CD8-positive, alpha-beta memory T cell (primary cell): ENCODE measurements around the gene MYLK4. TPM values are rescaled to one million over a fixed set of nuclear protein-coding genes. Genes with fewer than 3 reads are reported as not detected.

Experiments
- CTCF ChIA-PET: fragments of 350-600 bp; sonication (Branson Sonifier 250); formaldehyde crosslinking; loops from one replicate; lab custom pipeline; 2021; ENCODE audit warnings: antibody characterized with exemption; lab: Charles Lee
- POLR2A ChIA-PET: fragments of 350-600 bp; sonication (Branson Sonifier 250); formaldehyde crosslinking; loops from one replicate; lab custom pipeline; 2021; ENCODE audit warnings: antibody characterized with exemption; lab: Charles Lee
- DNase-seq, 5 donors: peaks; one replicate each; pipeline versions ENCODE4 v3.0.0 to v3.0.0-alpha.2; 2020 to 2022; ENCODE audit warnings: mixed read lengths in 1 of 5
- H3K27ac ChIP-seq: one replicate; pipeline ENCODE4 v1.7.0; 2013; ENCODE audit warnings: low read depth, mild to moderate bottlenecking, low read length, moderate library complexity
- H3K27me3 ChIP-seq: 2 replicates; pipeline ENCODE4 v1.7.0; 2013; ENCODE audit warnings: low read length, mild to moderate bottlenecking; ENCODE audit not compliant: insufficient read depth, poor library complexity, severe bottlenecking
- H3K36me3 ChIP-seq: 2 replicates; pipeline ENCODE4 v1.7.0; 2013; ENCODE audit warnings: mild to moderate bottlenecking, low read length, moderate library complexity; ENCODE audit not compliant: insufficient read depth
- H3K4me1 ChIP-seq: 2 replicates; pipeline ENCODE4 v1.7.0; 2013; ENCODE audit warnings: mild to moderate bottlenecking, low read length, moderate library complexity; ENCODE audit not compliant: insufficient read depth
- H3K4me3 ChIP-seq: 2 replicates; pipeline ENCODE4 v1.7.0; 2013; ENCODE audit warnings: mild to moderate bottlenecking, low read length
- H3K9me3 ChIP-seq: 2 replicates; pipeline ENCODE4 v1.7.0; 2013; ENCODE audit warnings: mild to moderate bottlenecking, low read length
- H3K27ac Mint-ChIP-seq, 8 donors: one replicate each; pipeline ENCODE4 v1.8.0; 2020 to 2021; ENCODE audit warnings: mixed read lengths in 8 of 8, mild to moderate bottlenecking in 6 of 8, inconsistent platforms in 3 of 8, moderate library complexity in 3 of 8
- H3K27me3 Mint-ChIP-seq, 2 donors: one replicate each; pipeline ENCODE4 v1.8.0; 2020 to 2021; ENCODE audit warnings: mixed read lengths in 2 of 2, mild to moderate bottlenecking in 1 of 2, moderate library complexity in 1 of 2
- H3K36me3 Mint-ChIP-seq, 3 donors: one replicate each; pipeline ENCODE4 v1.8.0; 2020 to 2021; ENCODE audit warnings: mixed read lengths in 3 of 3, inconsistent platforms in 1 of 3, mild to moderate bottlenecking in 1 of 3
- H3K4me1 Mint-ChIP-seq, 3 donors: one replicate each; pipeline ENCODE4 v1.8.0; 2020 to 2021; ENCODE audit warnings: mixed read lengths in 3 of 3, inconsistent platforms in 1 of 3, mild to moderate bottlenecking in 1 of 3
- H3K4me3 Mint-ChIP-seq, 7 donors: one replicate each; pipeline ENCODE4 v1.8.0; 2020 to 2021; ENCODE audit warnings: mixed read lengths in 7 of 7, mild to moderate bottlenecking in 6 of 7, moderate library complexity in 4 of 7, inconsistent platforms in 2 of 7
- H3K9me3 Mint-ChIP-seq, 5 donors: one replicate each; pipeline ENCODE4 v1.8.0; 2020 to 2022; ENCODE audit warnings: mixed read lengths in 5 of 5, mild to moderate bottlenecking in 3 of 5, moderate library complexity in 2 of 5, inconsistent platforms in 1 of 5
- polyA plus RNA-seq: library from polyadenylated mRNA; unstranded; fragments of 300-500 nt; fragmentation: Illumina TruSeq; gene quantifications from one replicate; pipeline ENCODE4 v1.2.3, GENCODE V29; 2021
- total RNA-seq, 2 experiments: library from RNA; stranded (reverse); gene quantifications; one replicate each; pipeline ENCODE4 v1.2.3, GENCODE V29; 2021

MYLK4 gene
- total and polyA plus RNA-seq, 3 experiments from 2014 or later: 0.22 to 0.24 (median 0.24) TPM

- Histone ChIP-seq H3K4me1 (peaks cover 23% of the 10 kb centered on the region), H3K36me3 (no peaks in the 10 kb centered on the region), H3K4me3 (no peak overlapping the region), H3K9me3 (no peaks in the 10 kb centered on the region), H3K27me3 (no peaks in the 10 kb centered on the region), H3K27ac (no peak overlapping the region)
- Mint-ChIP-seq H3K4me1 (peaks cover 31 to 38% (median 36%) of the 10 kb centered on the region in 3 donors), H3K27me3 (no peaks in the 10 kb centered on the region), H3K27ac (peak overlapping the region; percentile 77 to 93 (median 92)), H3K4me3 (peak overlapping the region in 4 of 7 donors; percentile 57 to 73 (median 64)), H3K9me3 (no peaks in the 10 kb centered on the region), H3K36me3 (peaks cover 0 to 4% (median 3%) of the 10 kb centered on the region in 3 donors)
- no peak for DNase-seq
- CTCF ChIA-PET: no interaction called here
- POLR2A ChIA-PET: interaction anchor here (1.7 kb wide), 1 partner anchor 48 kb away, joined by 6 read pairs; the partner anchor contains the start of gene SERPINB1
These were observed 43.5 kb upstream of the MYLK4 start for GRCh38 chr6:2794171-2794730.

GRCh38 chr6:2793534-2794151 lies 42.9 kb upstream of the MYLK4 start:
- H3K36me3 Mint-ChIP-seq: peaks cover 0 to 6% (median 3%) of the 10 kb centered on the region in 3 donors
- H3K9me3 ChIP-seq: no peaks in the 10 kb centered on the region
- H3K36me3 ChIP-seq: no peaks in the 10 kb centered on the region
- peaks cover 23% of the 10 kb centered on the region for H3K4me1 ChIP-seq
- no peaks in the 10 kb centered on the region for H3K27me3 ChIP-seq
- peak overlapping the region in 6 of 7 donors; percentile 57 to 78 (median 66) for H3K4me3 Mint-ChIP-seq
- peak in 1 of 5 donors; percentile 3 for DNase-seq
- POLR2A ChIA-PET: interaction anchor here (0.8 to 1.7 kb wide), 2 partner anchors 28 to 48 kb away, joined by 3 to 6 read pairs; partner anchors contain the start of genes SERPINB1 and WRNIP1
- peaks cover 31 to 38% (median 36%) of the 10 kb centered on the region in 3 donors for H3K4me1 Mint-ChIP-seq
- H3K27ac Mint-ChIP-seq: peak overlapping the region; percentile 77 to 93 (median 92)
- no peaks in the 10 kb centered on the region for H3K27me3 Mint-ChIP-seq
- CTCF ChIA-PET: interaction anchor here (0.7 to 0.8 kb wide), 2 partner anchors 52 to 118 kb away, joined by 3 to 4 read pairs; no protein-coding TSS in a partner anchor
- H3K4me3 ChIP-seq: peak overlapping the region; percentile 11
- no peak overlapping the region for H3K27ac ChIP-seq
- H3K9me3 Mint-ChIP-seq: no peaks in the 10 kb centered on the region

- DNase-seq: no peak
- H3K9me3 ChIP-seq: no peaks in the 10 kb centered on the region
- ChIA-PET POLR2A (interaction anchor here (0.7 to 1.5 kb wide), 2 partner anchors 27 to 49 kb away, joined by 3 to 5 read pairs; partner anchors contain the start of genes SERPINB1 and WRNIP1), CTCF (interaction anchor here (1.2 to 3.9 kb wide), 7 partner anchors 15 to 196 kb away, joined by 4 to 28 read pairs (median 8); no protein-coding TSS in a partner anchor)
- Mint-ChIP-seq H3K27ac (peak overlapping the region; percentile 42 to 93 (median 85)), H3K4me1 (peaks cover 31 to 38% (median 36%) of the 10 kb centered on the region in 3 donors), H3K4me3 (peak overlapping the region in 3 of 7 donors; percentile 19 to 61 (median 57)), H3K9me3 (no peaks in the 10 kb centered on the region), H3K36me3 (peaks cover 0 to 11% (median 5%) of the 10 kb centered on the region in 3 donors), H3K27me3 (no peaks in the 10 kb centered on the region)
- H3K36me3 ChIP-seq: no peaks in the 10 kb centered on the region
- no peaks in the 10 kb centered on the region for H3K27me3 ChIP-seq
- no peak overlapping the region for H3K27ac ChIP-seq
- H3K4me3 ChIP-seq: no peak overlapping the region
- H3K4me1 ChIP-seq: peaks cover 23% of the 10 kb centered on the region
These were observed 41.8 kb upstream of the MYLK4 start for GRCh38 chr6:2792330-2793110.

- Mint-ChIP-seq H3K36me3 (peaks cover 4 to 15% (median 5%) of the 10 kb centered on the region in 3 donors), H3K27ac (peak overlapping the region; percentile 30 to 91 (median 74)), H3K4me3 (peak overlapping the region in 4 of 7 donors; percentile 41 to 53 (median 42)), H3K9me3 (no peaks in the 10 kb centered on the region), H3K4me1 (peaks cover 31 to 38% (median 32%) of the 10 kb centered on the region in 3 donors), H3K27me3 (no peaks in the 10 kb centered on the region)
- DNase-seq: no peak
- Histone ChIP-seq H3K9me3 (no peaks in the 10 kb centered on the region), H3K27ac (no peak overlapping the region), H3K36me3 (no peaks in the 10 kb centered on the region), H3K4me1 (peaks cover 23% of the 10 kb centered on the region), H3K27me3 (no peaks in the 10 kb centered on the region), H3K4me3 (no peak overlapping the region)
- ChIA-PET POLR2A (interaction anchor here (0.6 to 1.5 kb wide), 7 partner anchors 9 to 312 kb away, joined by 3 to 9 read pairs (median 4); partner anchors contain the start of genes SERPINB1 and WRNIP1), CTCF (interaction anchor here (0.8 to 3.9 kb wide), 19 partner anchors 8 to 197 kb away, joined by 3 to 28 read pairs (median 5); partner anchors contain the start of genes SERPINB1 and WRNIP1)
These were observed 40.8 kb upstream of the MYLK4 start for GRCh38 chr6:2791450-2791974.

GRCh38 chr6:2790588-2791449 lies 40.1 kb upstream of the MYLK4 start:
- Mint-ChIP-seq H3K4me3 (peak overlapping the region in 4 of 7 donors; percentile 41 to 53 (median 42)), H3K27ac (peak overlapping the region; percentile 30 to 91 (median 74)), H3K27me3 (no peaks in the 10 kb centered on the region), H3K36me3 (peaks cover 4 to 21% (median 7%) of the 10 kb centered on the region in 3 donors), H3K9me3 (no peaks in the 10 kb centered on the region), H3K4me1 (peaks cover 31 to 38% (median 35%) of the 10 kb centered on the region in 3 donors)
- ChIA-PET CTCF (interaction anchor here (0.8 to 3.9 kb wide), 18 partner anchors 10 to 197 kb away, joined by 3 to 28 read pairs (median 5); partner anchors contain the start of genes SERPINB1 and WRNIP1), POLR2A (interaction anchor here (0.5 to 1.5 kb wide), 8 partner anchors 9 to 313 kb away, joined by 3 to 9 read pairs (median 4); partner anchors contain the start of genes SERPINB1 and WRNIP1)
- no peaks in the 10 kb centered on the region for H3K36me3 ChIP-seq
- H3K27me3 ChIP-seq: no peaks in the 10 kb centered on the region
- H3K4me3 ChIP-seq: no peak overlapping the region
- peaks cover 23% of the 10 kb centered on the region for H3K4me1 ChIP-seq
- H3K27ac ChIP-seq: no peak overlapping the region
- peak in 4 of 5 donors; percentile 17 to 70 (median 38) for DNase-seq
- no peaks in the 10 kb centered on the region for H3K9me3 ChIP-seq

GRCh38 chr6:2786269-2786668 lies 35.5 kb upstream of the MYLK4 start:
- H3K9me3 Mint-ChIP-seq: no peaks in the 10 kb centered on the region
- DNase-seq: no peak
- no peaks in the 10 kb centered on the region for H3K27me3 Mint-ChIP-seq
- Histone ChIP-seq H3K4me1 (peaks cover under 1% of the 10 kb centered on the region), H3K36me3 (no peaks in the 10 kb centered on the region), H3K9me3 (no peaks in the 10 kb centered on the region), H3K27me3 (no peaks in the 10 kb centered on the region), H3K4me3 (no peak overlapping the region), H3K27ac (no peak overlapping the region)
- H3K36me3 Mint-ChIP-seq: peaks cover 4 to 64% (median 15%) of the 10 kb centered on the region in 3 donors
- POLR2A ChIA-PET: no interaction called here
- CTCF ChIA-PET: no interaction called here
- H3K4me3 Mint-ChIP-seq: no peak overlapping the region
- peaks cover 15 to 24% (median 19%) of the 10 kb centered on the region in 3 donors for H3K4me1 Mint-ChIP-seq
- peak overlapping the region in 3 of 8 donors; percentile 17 to 61 (median 51) for H3K27ac Mint-ChIP-seq
